PC-9 (cell line): ENCODE results near the gene UQCRC1. TPM values are rescaled to one million over a fixed set of nuclear protein-coding genes. Genes with fewer than 3 reads are reported as not detected.

Experiments used
- BruUV-seq: library from RNA; stranded (reverse); fragments of 400-500 nt; replicated peaks from 2 replicates; lab custom pipeline; 2021; lab: Mats Ljungman, UMichigan
- CTCF ChIA-PET: fragments of 300-600 bp; sonication (Branson Sonifier 250); formaldehyde crosslinking; loops from one replicate; lab custom pipeline; 2022; ENCODE audit warnings: antibody characterized with exemption; lab: Charles Lee
- POLR2A ChIA-PET: fragments of 300-600 bp; sonication (Branson Sonifier 250); formaldehyde crosslinking; loops from one replicate; lab custom pipeline; 2022; ENCODE audit warnings: antibody characterized with exemption; ENCODE audit not compliant: unreplicated experiment; lab: Charles Lee
- DNase-seq, 2 experiments: peaks; one replicate each; pipeline versions ENCODE4 v3.0.0 to v3.0.0-alpha.2; 2015 to 2022; ENCODE audit warnings: mixed read lengths in 1 of 2
- H2AFZ ChIP-seq: fragments of 200-600 bp; sonication (generic); 2 replicates; pipeline ENCODE4 v1.8.1; 2017; ENCODE audit warnings: antibody characterized with exemption
- H3F3A ChIP-seq: fragments of 200-600 bp; sonication (generic); 2 replicates; pipeline ENCODE4 v1.8.1; 2017; ENCODE audit warnings: antibody characterized with exemption, mild to moderate bottlenecking, low read depth; ENCODE audit not compliant: insufficient read depth
- H3K27ac ChIP-seq: fragments of 200-600 bp; sonication (generic); 2 replicates; pipeline ENCODE4 v1.6.1; 2016; ENCODE audit warnings: mixed run types
- H3K27me3 ChIP-seq: fragments of 200-600 bp; sonication (generic); 2 replicates; pipeline ENCODE4 v1.6.1; 2016; ENCODE audit warnings: low read depth, mixed run types; ENCODE audit not compliant: insufficient read depth
- H3K36me3 ChIP-seq: fragments of 200-600 bp; sonication (generic); 2 replicates; pipeline ENCODE4 v1.6.1; 2016; ENCODE audit warnings: low read depth, mixed run types
- H3K4me1 ChIP-seq: fragments of 200-600 bp; sonication (generic); replicated peaks from 2 replicates; pipeline ENCODE4 v1.6.1; 2016; ENCODE audit warnings: mixed run types; ENCODE audit not compliant: insufficient read depth
- H3K4me2 ChIP-seq: fragments of 200-600 bp; sonication (generic); 2 replicates; pipeline ENCODE4 v1.6.1; 2017; ENCODE audit warnings: mixed run types
- H3K4me3 ChIP-seq: fragments of 200-600 bp; sonication (generic); 2 replicates; pipeline ENCODE4 v1.6.1; 2016; ENCODE audit warnings: mixed run types
- H3K79me2 ChIP-seq: fragments of 200-600 bp; sonication (generic); 2 replicates; pipeline ENCODE4 v1.6.1; 2017; ENCODE audit warnings: low read depth, mixed run types
- H3K9me2 ChIP-seq: fragments of 200-600 bp; sonication (generic); 2 replicates; pipeline ENCODE4 v1.8.1; 2017; ENCODE audit warnings: mild to moderate bottlenecking; ENCODE audit not compliant: insufficient read depth
- H3K9me3 ChIP-seq: fragments of 200-600 bp; sonication (generic); 2 replicates; pipeline ENCODE4 v1.8.1; 2016; ENCODE audit warnings: low read depth; ENCODE audit not compliant: insufficient read depth
- H4K20me1 ChIP-seq: fragments of 200-600 bp; sonication (generic); 2 replicates; pipeline ENCODE4 v1.8.1; 2017; ENCODE audit not compliant: insufficient read depth
- CTCF ChIP-seq: fragments of 200-600 bp; sonication (generic); conservative IDR thresholded peaks from 2 replicates; pipeline ENCODE4 v1.6.1; 2017; ENCODE audit warnings: mixed run types, antibody characterized with exemption, mild to moderate bottlenecking, moderate library complexity
- EZH2 ChIP-seq: fragments of 200-600 bp; sonication (generic); IDR thresholded peaks from 2 replicates; pipeline ENCODE4 v1.8.0; 2017; ENCODE audit warnings: antibody characterized with exemption, low read depth
- intact Hi-C: fragments of 100-400 bp; cut with micrococcal nuclease; formaldehyde crosslinking; loops from one replicate; pipeline ENCODE4 v1.10.0; 2022; ENCODE audit not compliant: unreplicated experiment
- total RNA-seq: library from RNA; stranded (reverse); gene quantifications from 2 replicates; pipeline ENCODE4 v1.2.3, GENCODE V29; 2021

Gene UQCRC1
- total RNA-seq, 1 experiment from 2014 or later, result 255 TPM

- Histone ChIP-seq H2AFZ (no peak overlapping the region), H3K36me3 (no peaks in the 10 kb centered on the region), H3K79me2 (0 out of 2 replicates have a peak, but pooled peaks cover under 1% of the 10 kb centered on the region), H3K4me1 (no peaks in the 10 kb centered on the region), H3K9me2 (no peaks in the 10 kb centered on the region), H3K4me3 (no peak overlapping the region), H3K27ac (no peak overlapping the region), H3K4me2 (no peak overlapping the region), H3K9me3 (no peaks in the 10 kb centered on the region), H3F3A (no peaks in the 10 kb centered on the region), H3K27me3 (no peaks in the 10 kb centered on the region), H4K20me1 (no peaks in the 10 kb centered on the region)
- no peak for TF ChIP-seq EZH2
- no peak for TF ChIP-seq CTCF
- ChIA-PET POLR2A (interaction anchor here (0.6 kb wide), 1 partner anchor 11 kb away, joined by 4 read pairs; no protein-coding TSS in a partner anchor), CTCF (no interaction called here)
- no TSS peak for BruUV-seq
- intact Hi-C loops, result no loop called here
- DNase-seq, result no peak
These were observed 21.8 kb downstream of the UQCRC1 start for GRCh38 chr3:48587686-48588085.

GRCh38 chr3:48585411-48585810 is 24.0 kb downstream of the UQCRC1 start:
- H3K36me3 ChIP-seq, result no peaks in the 10 kb centered on the region
- no peaks in the 10 kb centered on the region for H4K20me1 ChIP-seq
- DNase-seq, result no peak
- no TSS peak for BruUV-seq
- H3K27ac ChIP-seq, result no peak overlapping the region
- TF ChIP-seq EZH2 (no peak), CTCF (no peak)
- H3K79me2 ChIP-seq, result no peaks in the 10 kb centered on the region
- ChIA-PET CTCF (no interaction called here), POLR2A (no interaction called here)
- no peak overlapping the region for H2AFZ ChIP-seq
- intact Hi-C loops, result no loop called here
- H3K9me2 ChIP-seq, result no peaks in the 10 kb centered on the region
- H3K9me3 ChIP-seq, result no peaks in the 10 kb centered on the region
- H3K4me3 ChIP-seq, result no peak overlapping the region
- H3F3A ChIP-seq, result no peaks in the 10 kb centered on the region
- no peaks in the 10 kb centered on the region for H3K27me3 ChIP-seq
- no peaks in the 10 kb centered on the region for H3K4me1 ChIP-seq
- H3K4me2 ChIP-seq, result no peak overlapping the region

- H4K20me1 ChIP-seq, result no peaks in the 10 kb centered on the region
- H3K4me3 ChIP-seq, result no peak overlapping the region
- no peak overlapping the region for H3K4me2 ChIP-seq
- no peak overlapping the region for H2AFZ ChIP-seq
- no peaks in the 10 kb centered on the region for H3K4me1 ChIP-seq
- H3K36me3 ChIP-seq, result no peaks in the 10 kb centered on the region
- no TSS peak for BruUV-seq
- intact Hi-C loops, result no loop called here
- no peaks in the 10 kb centered on the region for H3K27me3 ChIP-seq
- no peak for DNase-seq
- H3K27ac ChIP-seq, result no peak overlapping the region
- H3F3A ChIP-seq, result no peaks in the 10 kb centered on the region
- CTCF ChIA-PET, result no interaction called here
- TF ChIP-seq CTCF (no peak), EZH2 (no peak)
- H3K9me3 ChIP-seq, result no peaks in the 10 kb centered on the region
- no peaks in the 10 kb centered on the region for H3K79me2 ChIP-seq
- H3K9me2 ChIP-seq, result no peaks in the 10 kb centered on the region
- POLR2A ChIA-PET, result no interaction called here
These were observed 24.6 kb downstream of the UQCRC1 start for GRCh38 chr3:48584836-48585235.
